Kasumi-1 (cell line): ENCODE measurements around the gene TMEM69.
A peak's percentile ranks its signal among the peaks of the same experiment; 100 is the strongest.
"Not testable (repeated sequence)": the region's sequence is repeated elsewhere in the genome, so short reads cannot be mapped to it uniquely, and the experiment has no call there.

Experiments
- DNase-seq, 2 experiments: peaks; one replicate each; lab custom pipeline; 2025; lab: John Stamatoyannopoulos, UW

TMEM69 gene

DNA sequence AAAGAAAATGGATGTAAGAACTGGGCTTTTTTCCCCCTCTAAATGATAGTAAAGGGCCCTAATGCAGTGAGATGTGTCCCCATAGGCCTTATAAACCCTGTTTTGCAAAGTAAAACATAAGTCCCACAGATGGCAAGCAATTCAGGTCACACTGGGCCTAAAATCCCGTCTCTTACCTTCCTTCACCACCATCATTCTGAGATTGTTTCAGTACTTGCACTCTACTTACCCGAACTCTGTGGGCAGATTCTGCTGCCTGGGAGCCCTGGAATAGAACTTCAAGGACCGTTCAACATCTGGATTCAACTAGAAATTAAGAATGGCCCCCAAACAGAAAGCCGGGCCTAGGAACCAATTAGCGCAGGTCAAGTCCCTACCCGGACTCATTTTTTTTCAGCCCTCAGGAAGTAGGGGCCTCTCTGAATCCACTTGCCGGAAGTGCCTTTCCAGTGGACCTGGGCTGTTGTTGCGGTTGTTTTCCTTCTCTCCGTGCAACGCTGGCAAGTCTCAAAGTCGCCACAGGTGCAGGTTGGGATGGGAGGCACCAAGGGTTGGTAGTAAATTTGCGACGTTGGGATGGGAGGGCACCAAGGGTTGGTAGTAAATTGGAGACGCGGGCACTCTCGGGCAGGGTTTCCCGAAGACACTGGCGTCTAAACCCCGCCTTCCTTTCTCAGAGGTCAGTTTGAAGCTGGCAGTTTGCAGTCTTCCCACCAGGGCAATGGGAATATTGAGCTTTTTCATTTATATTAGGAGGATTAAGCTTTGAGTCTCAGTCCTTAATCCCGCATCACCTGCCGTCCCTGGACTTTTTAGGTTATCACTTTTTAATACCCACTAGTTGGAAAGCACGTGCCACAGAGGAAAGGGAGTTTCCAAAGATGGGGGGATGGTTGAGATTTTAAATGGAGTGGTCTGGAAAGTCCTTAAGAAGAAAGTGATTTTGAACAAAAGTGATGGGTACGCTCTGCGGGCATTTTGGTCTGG is at the start of gene TMEM69:
Gene TMEM69 (plus strand): TSS at position 428 of the 987 bp plus-strand sequence. CDS start 2,888 bp downstream, outside the sequence.
- DNase-seq = peak; percentile 93 to 94

- DNase-seq = no peak
Observed at GRCh38 chr1:45640293-45640692, 47.7 kb upstream of the TMEM69 start.

- DNase-seq = no peak
Observed at GRCh38 chr1:45643321-45643720, 44.7 kb upstream of the TMEM69 start.

DNA sequence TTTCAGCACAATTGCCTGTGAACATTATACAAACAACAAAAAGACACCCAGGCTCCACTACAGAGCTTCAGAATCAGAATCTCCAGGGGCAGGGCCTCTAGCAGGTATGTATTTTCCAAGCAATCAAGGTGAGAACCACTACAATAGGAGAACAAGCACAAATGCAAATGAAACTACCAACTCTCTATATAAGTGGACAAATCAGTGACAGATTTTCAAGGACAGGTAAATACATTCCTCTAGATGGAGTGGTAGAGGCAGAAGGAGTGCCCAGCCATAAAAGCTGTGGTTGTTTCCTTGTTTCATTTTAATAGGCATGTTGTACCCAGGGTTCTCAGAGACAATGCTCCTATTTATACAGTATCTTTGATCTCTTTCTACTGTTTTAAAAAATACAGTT is 44.0 kb upstream of the TMEM69 start:
- DNase-seq = no peak

DNA sequence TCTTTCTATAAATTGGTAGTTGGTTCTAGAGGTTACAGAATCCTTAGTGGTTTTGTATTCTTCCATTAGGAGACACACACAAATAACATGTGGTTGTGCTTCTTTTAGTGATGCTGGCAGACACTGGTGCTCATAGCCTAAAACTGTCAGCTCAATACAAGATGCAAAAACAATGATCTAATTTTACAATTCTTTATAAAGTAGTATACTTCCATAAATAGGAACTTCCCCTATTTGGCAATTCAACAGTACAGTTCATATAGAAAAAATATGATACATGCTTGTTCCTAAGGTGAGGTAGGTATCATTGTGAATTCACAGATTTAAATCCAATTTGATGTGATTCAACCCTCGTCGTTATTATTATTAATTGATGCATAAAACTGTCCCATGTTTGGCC is 43.3 kb upstream of the TMEM69 start:
- peak; percentile 7 to 20 for DNase-seq

DNA sequence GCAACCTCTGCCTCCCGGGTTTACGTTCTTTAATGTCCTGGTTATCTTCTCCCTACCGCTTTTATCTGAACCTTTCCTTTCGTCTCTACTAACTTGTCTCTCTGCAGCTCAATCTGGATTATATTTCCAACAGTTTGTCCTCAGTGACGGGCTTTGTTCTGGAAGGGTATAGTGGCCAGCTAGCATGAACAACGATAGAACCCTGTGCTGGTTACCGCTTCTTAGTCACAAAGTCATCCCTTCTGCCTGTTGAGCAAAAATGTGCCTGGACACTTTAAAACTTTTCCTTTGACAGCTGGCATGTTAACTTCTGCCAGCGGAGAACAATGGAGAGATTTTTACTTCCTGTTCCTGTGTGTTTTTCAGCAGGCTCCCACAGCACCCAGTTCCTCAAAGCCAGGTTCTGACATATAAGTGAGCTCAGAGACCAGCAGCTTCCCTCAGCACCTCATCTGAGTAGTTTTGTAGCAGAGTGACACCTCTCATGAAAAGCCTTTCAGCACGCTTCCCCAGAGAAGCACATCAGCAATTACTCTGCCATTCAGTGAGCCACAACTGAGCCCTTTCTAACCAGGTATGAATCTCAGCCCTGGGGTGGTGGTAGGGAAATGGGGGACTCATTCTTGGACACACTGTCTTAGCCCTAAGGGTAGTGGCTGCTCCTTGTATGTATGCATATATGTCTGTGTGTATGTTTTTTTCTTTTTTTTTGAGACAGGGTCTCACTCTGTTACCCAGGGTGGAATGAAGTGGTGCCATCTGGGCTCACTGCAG is 40.5 kb upstream of the TMEM69 start:
- peak; percentile 73 to 87 for DNase-seq

- DNase-seq = no peak
Observed at GRCh38 chr1:45654540-45655280, 33.3 kb upstream of the TMEM69 start.

DNA sequence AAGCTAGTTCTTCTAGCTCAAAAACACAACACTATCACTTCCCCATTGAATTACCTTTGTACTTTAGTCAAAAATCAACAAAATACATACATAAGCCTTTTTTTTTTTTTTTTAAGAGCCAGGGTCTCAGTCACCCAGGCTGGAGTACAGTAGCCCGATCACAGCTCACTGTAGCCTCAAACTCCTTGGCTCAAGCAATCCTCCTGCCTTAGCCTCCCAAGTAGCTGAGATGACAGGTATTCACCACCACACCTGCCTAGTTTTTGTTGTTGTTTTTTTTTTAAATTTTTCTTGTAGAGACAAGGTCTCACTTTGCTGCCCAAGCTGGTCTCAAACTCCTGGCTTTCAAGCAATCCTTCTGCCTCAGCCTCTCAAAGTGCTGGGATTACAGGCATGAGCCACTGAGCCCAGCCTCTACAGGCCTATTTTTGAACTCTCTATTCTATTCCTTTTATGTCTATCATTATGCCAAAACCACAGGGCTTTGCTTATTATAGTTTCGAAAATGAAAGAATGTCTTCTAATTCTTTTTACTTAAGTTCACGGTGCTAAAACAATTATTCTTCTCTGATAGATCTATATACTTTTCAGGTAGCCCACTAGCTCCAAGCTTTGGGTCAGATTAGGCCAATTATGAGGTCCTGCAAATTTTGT is 31.3 kb upstream of the TMEM69 start:
- no peak for DNase-seq

DNA sequence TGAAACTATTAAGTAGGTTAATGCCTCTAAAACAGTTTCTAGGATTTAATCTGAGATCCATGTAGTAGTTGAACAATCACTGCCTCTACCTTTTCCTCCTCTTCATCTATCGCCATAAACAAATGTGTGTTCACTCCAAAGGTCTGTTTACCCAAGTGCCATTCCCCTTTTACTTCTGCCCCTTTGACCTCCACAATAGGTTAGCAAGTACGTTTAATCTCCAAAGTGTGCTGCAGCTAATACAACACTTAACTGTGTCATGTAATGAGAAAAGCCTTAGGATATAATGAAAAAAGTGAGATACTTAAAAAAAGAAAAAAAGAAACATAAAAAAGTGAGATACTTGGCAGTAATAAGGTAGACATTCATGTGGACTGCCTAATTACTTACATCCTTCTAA is 29.8 kb upstream of the TMEM69 start:
- DNase-seq = no peak

- no peak for DNase-seq
Observed at GRCh38 chr1:45659222-45659621, 28.8 kb upstream of the TMEM69 start.

DNA sequence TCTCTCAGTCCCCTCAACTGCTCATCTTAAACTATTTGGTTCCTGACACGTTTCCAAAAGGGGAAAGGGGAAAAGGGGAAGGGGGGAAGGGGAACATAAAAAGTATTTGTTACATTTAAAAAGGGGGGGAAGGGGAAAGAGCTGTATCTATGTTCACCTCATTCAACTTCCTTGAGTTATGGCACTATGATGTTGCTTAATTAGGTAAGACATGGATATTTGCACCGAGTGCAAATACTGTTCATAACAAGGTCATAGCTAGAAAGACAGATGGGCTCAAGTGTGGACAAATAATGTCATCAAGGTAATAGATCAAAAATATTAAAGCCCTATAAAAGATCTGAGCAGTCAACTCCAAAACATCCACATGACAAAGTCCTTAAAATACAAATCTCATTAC is 27.6 kb upstream of the TMEM69 start:
- no peak for DNase-seq

GRCh38 chr1:45666836-45667235 is 21.1 kb upstream of the TMEM69 start:
- DNase-seq = no peak

- DNase-seq = no peak
Observed at GRCh38 chr1:45667321-45668111, 20.5 kb upstream of the TMEM69 start.

GRCh38 chr1:45668526-45668925 is 19.5 kb upstream of the TMEM69 start:
- DNase-seq = no peak

- no peak for DNase-seq
Observed at GRCh38 chr1:45669379-45669778, 18.6 kb upstream of the TMEM69 start.

DNA sequence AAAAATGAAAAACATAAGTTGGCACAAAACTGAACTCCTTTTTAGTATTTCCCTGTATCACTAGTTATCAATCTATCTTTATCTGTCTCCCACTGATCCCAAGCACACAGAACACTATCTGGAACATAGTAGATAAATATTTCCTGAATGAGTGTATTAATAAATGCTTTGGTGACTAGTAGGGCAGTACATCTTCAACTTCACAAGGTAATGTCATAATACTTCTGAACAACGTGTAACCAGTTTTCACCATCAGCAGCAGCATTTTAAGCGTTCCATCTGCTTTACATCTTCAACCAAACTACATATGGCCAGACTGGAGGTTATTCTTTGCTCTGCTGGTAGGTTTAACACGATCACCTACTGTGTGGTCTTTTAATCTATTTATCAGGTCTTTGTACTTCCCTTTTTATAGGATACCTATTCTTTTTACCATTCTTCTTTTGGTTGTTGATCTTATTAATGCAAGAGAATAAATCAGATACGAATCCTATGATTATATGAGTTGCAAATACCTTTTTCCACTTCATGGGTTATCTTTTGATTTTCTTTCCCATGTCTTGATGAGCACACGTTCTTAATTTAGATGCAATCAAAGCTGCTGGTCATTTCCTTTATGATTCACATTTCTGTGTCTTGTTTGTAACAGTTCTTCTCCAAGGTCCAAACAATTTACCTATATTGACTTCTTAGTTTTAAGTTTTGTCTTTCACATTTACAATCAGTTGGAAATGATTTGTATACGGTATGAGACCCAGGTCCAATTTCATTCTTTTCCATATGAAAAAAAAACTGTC is 17.9 kb upstream of the TMEM69 start:
- no peak for DNase-seq

DNA sequence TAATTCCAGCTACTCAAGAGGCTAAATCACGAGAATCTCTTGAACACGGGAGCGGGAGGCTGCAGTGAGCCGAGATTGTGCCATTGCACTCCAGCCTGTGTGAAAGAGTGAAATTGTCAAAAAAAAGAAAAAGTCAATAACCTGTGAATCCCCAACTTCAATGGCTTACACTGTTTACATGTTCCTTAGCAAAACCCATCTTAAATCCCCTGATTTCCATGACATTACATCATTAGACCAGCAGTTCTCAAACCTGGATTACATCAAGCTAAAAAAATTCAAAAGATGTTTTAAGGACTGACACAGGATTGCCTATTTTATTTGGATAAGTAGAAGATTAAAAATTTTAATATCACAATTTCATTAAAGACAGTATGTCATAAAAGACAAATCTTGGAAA is 14.0 kb upstream of the TMEM69 start:
- DNase-seq = no peak

DNA sequence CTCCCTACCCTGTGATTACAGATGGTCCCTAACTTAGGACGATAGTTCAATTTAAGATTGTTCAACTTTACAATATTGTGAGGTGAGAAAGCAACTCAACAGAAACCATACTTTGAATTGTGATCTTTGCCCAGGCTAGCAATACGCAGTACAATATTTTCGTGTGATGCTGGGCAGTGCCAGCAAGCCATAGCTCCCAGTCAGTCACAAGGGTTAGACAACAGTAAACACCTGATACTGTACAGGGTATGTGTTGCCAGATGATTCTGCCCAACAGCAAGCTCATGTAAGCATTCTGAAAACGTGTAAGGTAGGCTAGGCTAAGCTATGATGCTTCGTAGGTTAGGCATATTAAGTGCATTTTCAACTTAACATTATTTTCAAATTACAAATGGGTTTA is 13.5 kb upstream of the TMEM69 start:
- no peak for DNase-seq

- not testable (repeated sequence) for DNase-seq
Observed at GRCh38 chr1:45676553-45676952, 11.4 kb upstream of the TMEM69 start.

DNA sequence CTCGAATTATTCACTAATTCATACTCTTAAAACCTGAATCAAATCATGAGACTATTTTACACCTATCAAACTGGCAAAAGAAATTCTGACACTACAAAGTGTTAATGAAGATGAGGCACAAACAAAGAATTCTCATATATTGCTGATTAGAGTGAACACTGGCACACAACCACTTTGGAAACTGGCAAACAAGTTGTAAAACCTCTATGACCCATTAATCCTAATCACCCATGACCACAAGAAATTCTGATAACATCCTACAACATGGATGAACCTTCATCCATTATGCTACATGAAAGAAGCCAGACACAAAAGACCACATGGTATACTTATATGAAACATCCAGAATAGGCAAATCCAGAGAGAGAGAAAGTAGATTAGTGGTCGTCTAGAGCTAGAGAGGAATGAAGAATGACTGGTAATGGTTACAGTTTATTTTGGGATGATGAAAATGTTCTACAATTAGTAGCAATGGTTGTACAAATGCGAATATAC is 10.2 kb upstream of the TMEM69 start:
- DNase-seq = no peak
